ENCODE data around the gene C12orf42.

C12orf42 gene

GRCh38 chr12:103494051-103494733, 1.6 kb downstream of the C12orf42 start:
- Histone ChIP-seq H3K4me2 (ENCODE audit: low read length) (no peak overlapping the region), H3K27me3 (ENCODE audit: insufficient read depth, low read length, poor library complexity) (no peaks in the 10 kb centered on the region), H3K79me2 (ENCODE audit: control insufficient read depth, insufficient read depth, low read length) (no peaks in the 10 kb centered on the region), H3K56ac (ENCODE audit: low read length) (no peak overlapping the region), H3K9ac (ENCODE audit: low read length) (no peak overlapping the region), H2AK5ac (ENCODE audit: low read length) (no peak overlapping the region), H2BK120ac (ENCODE audit: low read depth, low read length) (no peak overlapping the region), H3K18ac (ENCODE audit: low read length) (no peak overlapping the region), H3K4me1 (ENCODE audit: control insufficient read depth, low read depth, low read length) (no peaks in the 10 kb centered on the region), H3K27ac (ENCODE audit: low read depth, low read length) (no peak overlapping the region), H2BK5ac (ENCODE audit: low read length) (no peak overlapping the region), H4K8ac (ENCODE audit: low read depth, low read length) (no peak overlapping the region), H3K4ac (ENCODE audit: low read depth, low read length) (no peak overlapping the region), H3K4me3 (ENCODE audit: low read length) (no peak overlapping the region), H2BK15ac (replicated peaks; ENCODE audit: low read depth) (no peak overlapping the region), H3K23ac (ENCODE audit: low read length) (no peak overlapping the region), H4K5ac (ENCODE audit: low read length) (no peak overlapping the region), H3K36me3 (ENCODE audit: control insufficient read depth, insufficient read depth, low read length) (no peaks in the 10 kb centered on the region), H3K79me1 (ENCODE audit: low read length) (no peaks in the 10 kb centered on the region)
- no peak for DNase-seq
- WGBS (ENCODE audit: extremely low coverage, insufficient coverage, low lambda C conversion rate) = no CpG with 5 or more reads among the region's 5 CpGs

- no CpG with 5 or more reads among the region's 4 CpGs for WGBS (ENCODE audit: extremely low coverage, insufficient coverage, low lambda C conversion rate)
These were observed 2.6 kb downstream of the C12orf42 start for GRCh38 chr12:103493199-103493598.

GRCh38 chr12:103482365-103482764, 13.4 kb downstream of the C12orf42 start:
- Histone ChIP-seq H3K4me3 (ENCODE audit: low read length) (no peak overlapping the region), H2BK120ac (ENCODE audit: low read depth, low read length) (no peak overlapping the region), H3K4ac (ENCODE audit: low read depth, low read length) (no peak overlapping the region), H4K8ac (ENCODE audit: low read depth, low read length) (no peak overlapping the region), H3K79me2 (ENCODE audit: control insufficient read depth, insufficient read depth, low read length) (no peaks in the 10 kb centered on the region), H3K27ac (ENCODE audit: low read depth, low read length) (no peak overlapping the region), H3K18ac (ENCODE audit: low read length) (no peak overlapping the region), H3K23ac (ENCODE audit: low read length) (no peak overlapping the region), H3K36me3 (ENCODE audit: control insufficient read depth, insufficient read depth, low read length) (no peaks in the 10 kb centered on the region), H3K56ac (ENCODE audit: low read length) (no peak overlapping the region), H2BK15ac (replicated peaks; ENCODE audit: low read depth) (no peak overlapping the region), H3K9ac (ENCODE audit: low read length) (no peak overlapping the region), H3K27me3 (ENCODE audit: insufficient read depth, low read length, poor library complexity) (no peaks in the 10 kb centered on the region), H2BK5ac (ENCODE audit: low read length) (no peak overlapping the region), H3K4me1 (ENCODE audit: control insufficient read depth, low read depth, low read length) (no peaks in the 10 kb centered on the region), H3K4me2 (ENCODE audit: low read length) (no peak overlapping the region), H4K5ac (ENCODE audit: low read length) (no peak overlapping the region), H2AK5ac (ENCODE audit: low read length) (no peak overlapping the region), H3K79me1 (ENCODE audit: low read length) (no peaks in the 10 kb centered on the region)
- DNase-seq = no peak
- no CpG with 5 or more reads among the region's 4 CpGs for WGBS (ENCODE audit: extremely low coverage, insufficient coverage, low lambda C conversion rate)

More at GRCh38 chr12:103493199-103493598, 2.6 kb downstream of the C12orf42 start:
- Histone ChIP-seq H3K56ac (ENCODE audit: low read length) (no peak overlapping the region), H3K79me2 (ENCODE audit: control insufficient read depth, insufficient read depth, low read length) (no peaks in the 10 kb centered on the region), H3K4me1 (ENCODE audit: control insufficient read depth, low read depth, low read length) (no peaks in the 10 kb centered on the region), H4K5ac (ENCODE audit: low read length) (no peak overlapping the region), H3K27me3 (ENCODE audit: insufficient read depth, low read length, poor library complexity) (no peaks in the 10 kb centered on the region), H2BK120ac (ENCODE audit: low read depth, low read length) (no peak overlapping the region), H3K4ac (ENCODE audit: low read depth, low read length) (no peak overlapping the region), H3K23ac (ENCODE audit: low read length) (no peak overlapping the region), H3K4me3 (ENCODE audit: low read length) (no peak overlapping the region), H3K4me2 (ENCODE audit: low read length) (no peak overlapping the region), H3K79me1 (ENCODE audit: low read length) (no peaks in the 10 kb centered on the region), H3K18ac (ENCODE audit: low read length) (no peak overlapping the region), H2BK5ac (ENCODE audit: low read length) (no peak overlapping the region), H3K27ac (ENCODE audit: low read depth, low read length) (no peak overlapping the region), H2AK5ac (ENCODE audit: low read length) (no peak overlapping the region), H3K36me3 (ENCODE audit: control insufficient read depth, insufficient read depth, low read length) (no peaks in the 10 kb centered on the region), H2BK15ac (replicated peaks; ENCODE audit: low read depth) (no peak overlapping the region), H3K9ac (ENCODE audit: low read length) (no peak overlapping the region), H4K8ac (ENCODE audit: low read depth, low read length) (no peak overlapping the region)
- no peak for DNase-seq

GRCh38 chr12:103475073-103475472, 20.7 kb downstream of the C12orf42 start:
- Histone ChIP-seq H3K36me3 (ENCODE audit: control insufficient read depth, insufficient read depth, low read length) (no peaks in the 10 kb centered on the region), H4K8ac (ENCODE audit: low read depth, low read length) (no peak overlapping the region), H4K5ac (ENCODE audit: low read length) (no peak overlapping the region), H3K9ac (ENCODE audit: low read length) (no peak overlapping the region), H3K56ac (ENCODE audit: low read length) (no peak overlapping the region), H2BK120ac (ENCODE audit: low read depth, low read length) (no peak overlapping the region), H3K4me3 (ENCODE audit: low read length) (no peak overlapping the region), H3K23ac (ENCODE audit: low read length) (no peak overlapping the region), H3K4me1 (ENCODE audit: control insufficient read depth, low read depth, low read length) (no peaks in the 10 kb centered on the region), H3K79me1 (ENCODE audit: low read length) (no peaks in the 10 kb centered on the region), H3K27me3 (ENCODE audit: insufficient read depth, low read length, poor library complexity) (no peaks in the 10 kb centered on the region), H3K18ac (ENCODE audit: low read length) (no peak overlapping the region), H2AK5ac (ENCODE audit: low read length) (no peak overlapping the region), H3K4me2 (ENCODE audit: low read length) (no peak overlapping the region), H3K4ac (ENCODE audit: low read depth, low read length) (no peak overlapping the region), H2BK5ac (ENCODE audit: low read length) (no peak overlapping the region), H2BK15ac (replicated peaks; ENCODE audit: low read depth) (no peak overlapping the region), H3K79me2 (ENCODE audit: control insufficient read depth, insufficient read depth, low read length) (no peaks in the 10 kb centered on the region), H3K27ac (ENCODE audit: low read depth, low read length) (no peak overlapping the region)
- DNase-seq = no peak
- WGBS (ENCODE audit: extremely low coverage, insufficient coverage, low lambda C conversion rate) = no CpG with 5 or more reads among the region's 2 CpGs

GRCh38 chr12:103470664-103471063, 25.1 kb downstream of the C12orf42 start:
- H3K23ac ChIP-seq (ENCODE audit: low read length) = no peak overlapping the region
- DNase-seq = peak; percentile 7
- H3K4ac ChIP-seq (ENCODE audit: low read depth, low read length) = no peak overlapping the region
- H3K4me2 ChIP-seq (ENCODE audit: low read length) = no peak overlapping the region
- no peak overlapping the region for H2BK5ac ChIP-seq (ENCODE audit: low read length)
- H3K18ac ChIP-seq (ENCODE audit: low read length) = no peak overlapping the region
- H4K5ac ChIP-seq (ENCODE audit: low read length) = no peak overlapping the region
- no peaks in the 10 kb centered on the region for H3K4me1 ChIP-seq (ENCODE audit: control insufficient read depth, low read depth, low read length)
- H2AK5ac ChIP-seq (ENCODE audit: low read length) = no peak overlapping the region
- no peaks in the 10 kb centered on the region for H3K36me3 ChIP-seq (ENCODE audit: control insufficient read depth, insufficient read depth, low read length)
- no peak overlapping the region for H2BK120ac ChIP-seq (ENCODE audit: low read depth, low read length)
- H2BK15ac ChIP-seq (replicated peaks; ENCODE audit: low read depth) = no peak overlapping the region
- no peak overlapping the region for H3K4me3 ChIP-seq (ENCODE audit: low read length)
- no peak overlapping the region for H3K27ac ChIP-seq (ENCODE audit: low read depth, low read length)
- H4K8ac ChIP-seq (ENCODE audit: low read depth, low read length) = no peak overlapping the region
- H3K9ac ChIP-seq (ENCODE audit: low read length) = no peak overlapping the region
- no peaks in the 10 kb centered on the region for H3K27me3 ChIP-seq (ENCODE audit: insufficient read depth, low read length, poor library complexity)
- no peaks in the 10 kb centered on the region for H3K79me2 ChIP-seq (ENCODE audit: control insufficient read depth, insufficient read depth, low read length)
- no peak overlapping the region for H3K56ac ChIP-seq (ENCODE audit: low read length)
- H3K79me1 ChIP-seq (ENCODE audit: low read length) = no peaks in the 10 kb centered on the region

GRCh38 chr12:103469719-103470118, 26.0 kb downstream of the C12orf42 start:
- H3K79me1 ChIP-seq (ENCODE audit: low read length) = no peaks in the 10 kb centered on the region
- no peak overlapping the region for H4K8ac ChIP-seq (ENCODE audit: low read depth, low read length)
- H3K4me1 ChIP-seq (ENCODE audit: control insufficient read depth, low read depth, low read length) = no peaks in the 10 kb centered on the region
- DNase-seq = no peak
- no peak overlapping the region for H2BK120ac ChIP-seq (ENCODE audit: low read depth, low read length)
- no peak overlapping the region for H3K4me2 ChIP-seq (ENCODE audit: low read length)
- H2BK15ac ChIP-seq (replicated peaks; ENCODE audit: low read depth) = no peak overlapping the region
- H3K27ac ChIP-seq (ENCODE audit: low read depth, low read length) = no peak overlapping the region
- no peak overlapping the region for H3K4ac ChIP-seq (ENCODE audit: low read depth, low read length)
- no peak overlapping the region for H3K56ac ChIP-seq (ENCODE audit: low read length)
- no peak overlapping the region for H2AK5ac ChIP-seq (ENCODE audit: low read length)
- H2BK5ac ChIP-seq (ENCODE audit: low read length) = no peak overlapping the region
- no peak overlapping the region for H3K4me3 ChIP-seq (ENCODE audit: low read length)
- H4K5ac ChIP-seq (ENCODE audit: low read length) = no peak overlapping the region
- no peaks in the 10 kb centered on the region for H3K36me3 ChIP-seq (ENCODE audit: control insufficient read depth, insufficient read depth, low read length)
- H3K79me2 ChIP-seq (ENCODE audit: control insufficient read depth, insufficient read depth, low read length) = no peaks in the 10 kb centered on the region
- no CpG with 5 or more reads among the region's 5 CpGs for WGBS (ENCODE audit: extremely low coverage, insufficient coverage, low lambda C conversion rate)
- H3K23ac ChIP-seq (ENCODE audit: low read length) = no peak overlapping the region
- H3K18ac ChIP-seq (ENCODE audit: low read length) = no peak overlapping the region
- H3K27me3 ChIP-seq (ENCODE audit: insufficient read depth, low read length, poor library complexity) = no peaks in the 10 kb centered on the region
- H3K9ac ChIP-seq (ENCODE audit: low read length) = no peak overlapping the region

Measured in mesendoderm (in vitro differentiated cells).